Stomach (tissue), 4 donors: ENCODE results near the gene BLACAT1.

Source experiments
- POLR2A ChIP-seq, 4 donors: fragments of 450-650 bp; IDR thresholded peaks; one replicate each; pipeline ENCODE4 v1.6.1; 2016; ENCODE audit warnings: antibody characterized with exemption in 4 of 4, control low read depth in 2 of 4, mild to moderate bottlenecking in 1 of 4, moderate library complexity in 1 of 4
- POLR2AphosphoS5 ChIP-seq, 3 donors: sonication (generic); formaldehyde crosslinking; IDR thresholded peaks; one replicate each; pipeline ENCODE4 v1.6.1; 2016; ENCODE audit warnings: antibody characterized with exemption in 3 of 3
- TF ChIP-seq, protein P1 (sequence below), 7 experiments: fragments of 450-650 bp in 4 of 7; fragments of 200-600 bp in 3 of 7; sonication (generic) in 3 of 7; IDR thresholded peaks; one replicate each; pipeline ENCODE4 v1.5.1; 2016 to 2019; ENCODE audit warnings: antibody characterized with exemption in 7 of 7, control low read depth in 2 of 7, mild to moderate bottlenecking in 1 of 7

DNA sequence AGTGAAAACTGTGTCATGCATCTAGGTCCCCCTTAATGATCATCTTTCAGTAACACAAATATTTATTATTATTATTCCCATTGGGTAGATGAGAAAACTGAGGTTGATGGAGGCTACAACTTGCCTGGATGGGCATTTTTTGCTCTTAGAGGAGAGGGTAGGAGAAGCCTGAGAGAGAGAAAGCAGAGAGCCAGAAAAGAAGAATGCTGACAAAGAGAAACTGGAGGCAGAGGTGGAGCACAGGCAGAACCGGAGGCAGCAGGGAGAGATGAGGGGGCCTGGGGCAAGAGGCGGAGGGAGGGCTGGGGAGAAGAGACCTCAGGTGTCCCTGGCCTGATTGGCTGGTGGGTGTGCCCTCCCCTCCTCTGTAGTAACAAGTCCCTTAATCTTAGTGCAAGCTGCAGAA lies 4.1 kb downstream of the BLACAT1 start:
- TF ChIP-seq POLR2AphosphoS5 (IDR thresholded peaks at IDR 0.05), result no peak
- TF ChIP-seq, protein P1, sequence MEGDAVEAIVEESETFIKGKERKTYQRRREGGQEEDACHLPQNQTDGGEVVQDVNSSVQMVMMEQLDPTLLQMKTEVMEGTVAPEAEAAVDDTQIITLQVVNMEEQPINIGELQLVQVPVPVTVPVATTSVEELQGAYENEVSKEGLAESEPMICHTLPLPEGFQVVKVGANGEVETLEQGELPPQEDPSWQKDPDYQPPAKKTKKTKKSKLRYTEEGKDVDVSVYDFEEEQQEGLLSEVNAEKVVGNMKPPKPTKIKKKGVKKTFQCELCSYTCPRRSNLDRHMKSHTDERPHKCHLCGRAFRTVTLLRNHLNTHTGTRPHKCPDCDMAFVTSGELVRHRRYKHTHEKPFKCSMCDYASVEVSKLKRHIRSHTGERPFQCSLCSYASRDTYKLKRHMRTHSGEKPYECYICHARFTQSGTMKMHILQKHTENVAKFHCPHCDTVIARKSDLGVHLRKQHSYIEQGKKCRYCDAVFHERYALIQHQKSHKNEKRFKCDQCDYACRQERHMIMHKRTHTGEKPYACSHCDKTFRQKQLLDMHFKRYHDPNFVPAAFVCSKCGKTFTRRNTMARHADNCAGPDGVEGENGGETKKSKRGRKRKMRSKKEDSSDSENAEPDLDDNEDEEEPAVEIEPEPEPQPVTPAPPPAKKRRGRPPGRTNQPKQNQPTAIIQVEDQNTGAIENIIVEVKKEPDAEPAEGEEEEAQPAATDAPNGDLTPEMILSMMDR (IDR thresholded peaks at IDR 0.05), result no peak
- no peak for TF ChIP-seq POLR2A (IDR thresholded peaks at IDR 0.05)
